HG03108 (cell line): ENCODE measurements around the gene MYBBP1A.

Experiments
- ATAC-seq: cut with Tn5 transposase; IDR thresholded peaks from one replicate; pipeline ENCODE4 v1.9.1; 2021; ENCODE audit warnings: moderate library complexity; ENCODE audit not compliant: unreplicated experiment

The MYBBP1A gene

DNA sequence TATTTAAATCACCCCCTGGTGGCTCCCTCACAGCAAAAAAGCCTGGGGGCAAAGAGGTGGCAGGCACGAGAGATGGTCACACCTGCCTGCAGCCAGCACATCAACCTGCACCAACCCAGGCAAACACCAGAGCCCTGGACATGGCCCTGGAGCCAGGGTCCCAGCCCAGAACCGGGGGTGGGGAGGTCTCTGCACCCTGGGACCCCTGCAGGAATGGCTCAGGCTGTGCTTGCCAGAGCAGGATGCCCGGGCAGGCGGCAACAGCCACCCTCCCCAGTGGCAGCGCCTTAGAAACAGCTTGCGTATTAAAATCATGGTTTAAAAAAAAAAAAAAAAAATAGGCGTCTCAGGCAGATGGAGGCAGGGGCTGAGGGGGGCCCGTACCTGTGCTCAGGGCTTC, 16.2 kb downstream of the MYBBP1A start:
- no peak for ATAC-seq

DNA sequence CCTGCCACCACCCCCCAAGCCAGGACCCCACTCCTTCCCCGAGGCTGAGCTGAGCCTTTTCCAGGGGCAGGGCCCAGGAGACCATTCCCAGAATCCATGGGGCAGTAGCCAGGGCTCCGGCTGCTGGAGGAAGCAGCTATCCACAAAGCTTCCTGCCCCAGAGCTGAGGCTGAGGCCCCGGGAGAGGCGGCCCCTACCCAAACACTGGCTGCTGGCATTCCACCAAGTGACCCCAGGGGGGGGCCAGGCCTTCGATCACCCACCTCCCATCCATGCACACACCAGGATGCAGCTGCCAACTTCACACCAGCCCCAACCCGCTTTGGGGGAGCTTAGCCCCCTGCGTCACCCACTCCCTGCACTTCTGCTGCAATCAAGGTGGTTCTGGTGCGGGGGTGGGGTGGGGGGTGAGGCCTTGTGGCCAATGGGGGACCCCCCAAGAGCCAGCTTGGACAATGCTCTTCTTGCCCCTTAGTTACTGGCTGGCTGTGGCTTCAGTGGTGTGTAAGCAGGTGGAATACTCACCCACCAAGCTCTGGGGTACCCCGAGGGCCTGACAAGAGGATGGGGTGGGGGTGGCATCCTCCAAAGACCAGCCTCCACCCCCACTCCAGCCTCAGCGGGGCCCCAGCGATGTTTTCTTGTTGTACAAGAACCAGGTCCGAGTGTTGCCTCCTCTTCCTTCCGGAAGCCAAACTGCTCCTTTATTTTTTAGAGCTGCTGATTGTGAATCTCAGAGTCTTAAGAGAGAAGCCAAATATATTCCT, 16.8 kb downstream of the MYBBP1A start:
- ATAC-seq = no peak

DNA sequence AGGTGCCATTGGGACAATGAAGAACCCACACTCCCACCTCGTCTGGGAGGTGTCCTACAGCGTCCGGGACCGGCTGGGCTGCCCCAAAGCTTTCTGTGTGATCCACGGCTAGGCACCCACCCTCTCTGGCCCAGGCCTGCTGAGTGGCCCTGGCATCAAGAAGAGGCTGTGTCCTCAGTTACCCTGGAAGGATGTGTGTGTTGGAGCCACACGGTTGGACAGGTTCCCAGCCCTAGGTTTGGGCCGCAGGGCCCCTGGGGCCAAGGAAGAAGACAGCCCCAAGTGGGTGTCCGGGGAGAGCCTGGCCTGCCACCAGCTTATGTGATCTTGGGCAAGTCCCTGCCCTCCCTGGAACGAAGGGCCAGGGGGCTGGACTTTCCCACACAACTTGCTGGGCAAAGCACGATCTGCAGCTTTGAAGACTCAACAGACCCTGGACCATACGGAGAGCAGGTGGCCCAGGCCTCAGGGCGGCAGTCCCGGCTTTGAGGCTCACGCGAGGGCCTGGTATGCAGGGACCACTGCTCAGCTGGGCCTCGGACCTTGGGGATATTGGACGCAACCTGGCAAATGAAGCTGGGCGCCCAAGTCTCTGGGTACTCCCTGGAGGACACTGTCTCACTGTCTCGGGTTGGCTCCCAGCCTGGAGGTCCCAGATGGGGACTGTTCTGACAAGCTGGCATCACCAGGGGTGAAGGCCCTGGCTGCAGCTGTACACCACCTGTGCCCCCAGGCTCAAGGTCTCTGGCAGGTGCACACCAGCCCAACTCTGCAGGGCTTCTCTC, 17.5 kb downstream of the MYBBP1A start:
- no peak for ATAC-seq

DNA sequence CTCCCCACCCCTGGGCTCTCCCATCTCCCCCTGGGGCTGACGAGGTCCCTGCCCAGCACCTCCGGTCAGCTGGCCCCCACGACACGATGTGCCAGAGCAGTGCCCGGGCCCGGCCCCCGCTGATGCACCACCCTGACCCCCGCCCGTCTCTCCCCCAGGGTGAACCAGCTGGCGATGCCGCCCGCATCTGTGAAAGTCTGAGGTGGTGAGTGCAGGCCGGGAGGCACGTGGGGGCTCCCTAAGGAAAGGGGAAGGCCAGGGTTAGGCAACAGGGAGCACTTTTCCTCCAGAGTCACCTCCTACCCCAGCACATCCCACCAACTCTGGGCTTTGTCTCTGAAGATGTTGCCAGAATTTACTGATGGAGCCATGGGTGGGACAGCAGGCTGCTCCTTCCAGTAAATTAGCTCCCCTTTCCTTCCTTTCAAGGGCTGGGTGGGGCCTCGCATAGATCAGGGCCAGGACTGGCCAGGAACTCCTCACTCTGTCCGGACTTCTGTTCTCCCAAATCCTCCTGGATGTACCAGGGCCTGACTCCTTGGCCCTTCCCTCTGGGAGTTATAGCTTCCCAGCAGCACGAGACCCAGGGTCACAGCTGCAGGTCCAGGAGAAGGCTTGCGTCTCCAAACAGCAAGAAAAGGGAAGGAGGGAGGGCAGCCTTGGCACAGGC, 18.3 kb downstream of the MYBBP1A start:
- ATAC-seq = no peak

DNA sequence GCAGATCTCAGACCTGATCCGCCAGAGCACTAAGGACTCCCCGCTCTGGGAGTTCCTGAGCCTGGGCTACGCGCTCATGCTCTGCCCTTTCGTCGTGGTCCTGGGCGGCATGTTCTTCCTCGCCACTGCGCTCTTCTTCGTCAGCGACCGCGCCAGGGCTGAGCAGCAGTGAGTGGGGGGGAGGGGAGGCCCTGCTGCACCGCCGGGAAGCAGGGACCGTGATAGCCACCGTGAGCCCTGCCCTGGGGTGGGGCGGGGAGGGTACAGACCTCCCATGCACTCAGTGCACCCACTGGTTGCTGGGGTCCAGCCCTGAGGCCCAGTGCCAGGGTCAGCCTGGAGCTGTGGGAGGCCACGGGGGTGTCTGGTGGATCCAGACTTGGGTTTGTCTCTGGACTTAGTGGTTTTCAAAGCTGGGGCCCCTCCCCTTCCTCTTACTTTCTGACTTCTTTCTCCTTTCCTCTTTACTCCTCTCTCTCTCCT, 18.9 kb downstream of the MYBBP1A start:
- ATAC-seq = no peak

DNA sequence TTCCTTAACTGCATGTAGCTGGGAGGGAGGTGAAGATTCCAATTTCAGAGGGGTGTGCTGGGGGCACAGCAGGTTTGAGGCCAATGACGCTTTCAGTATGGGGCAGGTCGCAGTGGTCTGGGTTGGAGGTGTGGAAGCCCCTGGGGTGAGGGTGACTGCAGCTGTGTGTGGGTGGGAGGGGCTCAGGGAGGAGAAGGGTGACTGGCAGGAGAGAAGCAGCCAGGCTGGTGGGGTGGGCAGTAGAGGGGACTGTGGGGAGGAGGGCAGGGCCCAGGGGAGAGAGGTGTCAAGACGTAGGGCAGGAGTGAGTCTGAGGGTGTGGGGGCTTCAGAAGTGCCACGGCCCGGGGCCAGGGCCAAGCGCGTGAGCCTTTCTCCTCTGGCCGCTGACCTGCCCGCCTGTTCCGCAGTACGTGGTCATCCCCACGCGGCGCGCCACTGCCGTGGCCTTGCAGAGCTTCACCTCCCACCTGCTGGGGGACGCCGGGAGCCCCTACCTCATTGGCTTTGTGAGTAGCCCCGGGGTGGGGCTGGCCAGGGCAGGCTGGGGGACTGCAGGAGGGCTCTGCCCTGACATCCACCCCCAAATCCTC, 19.4 kb downstream of the MYBBP1A start:
- ATAC-seq = no peak

DNA sequence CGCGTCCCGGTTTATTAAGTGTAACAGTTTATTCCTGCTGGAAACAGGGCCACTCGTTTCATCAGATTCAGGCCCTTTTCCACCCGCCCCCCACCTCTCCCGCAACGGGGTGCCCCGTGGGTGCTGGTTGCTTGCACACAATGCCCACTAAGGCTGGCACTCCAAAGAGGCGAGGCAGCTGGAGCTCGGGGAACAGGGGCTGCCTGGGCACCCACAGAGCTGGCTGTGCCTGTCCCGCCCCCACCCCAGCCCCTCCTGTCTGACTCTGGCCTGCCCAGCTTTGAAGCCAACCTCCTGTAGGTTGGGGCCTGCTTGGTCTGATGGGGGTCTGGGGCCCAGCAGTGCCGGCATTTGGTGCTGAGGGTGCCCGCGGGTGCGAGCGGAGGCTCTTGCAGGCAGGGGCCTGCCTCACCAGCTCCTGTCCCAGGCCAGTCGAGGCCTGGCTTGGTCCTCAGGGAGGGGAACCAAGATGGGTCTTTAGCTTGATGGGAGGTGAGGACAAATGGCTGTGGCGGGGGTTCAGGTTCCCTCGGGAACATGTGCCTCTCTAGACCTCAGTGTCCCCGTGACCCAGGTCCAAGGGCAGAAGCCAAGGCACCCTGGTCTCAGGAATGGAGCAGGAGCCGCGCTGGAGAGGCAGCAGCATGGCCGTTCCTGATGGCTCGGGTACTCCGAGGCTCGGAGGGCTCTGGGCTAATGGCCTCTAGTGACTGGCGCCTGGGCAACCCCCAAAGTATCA, 20.1 kb downstream of the MYBBP1A start:
- ATAC-seq = no peak

DNA sequence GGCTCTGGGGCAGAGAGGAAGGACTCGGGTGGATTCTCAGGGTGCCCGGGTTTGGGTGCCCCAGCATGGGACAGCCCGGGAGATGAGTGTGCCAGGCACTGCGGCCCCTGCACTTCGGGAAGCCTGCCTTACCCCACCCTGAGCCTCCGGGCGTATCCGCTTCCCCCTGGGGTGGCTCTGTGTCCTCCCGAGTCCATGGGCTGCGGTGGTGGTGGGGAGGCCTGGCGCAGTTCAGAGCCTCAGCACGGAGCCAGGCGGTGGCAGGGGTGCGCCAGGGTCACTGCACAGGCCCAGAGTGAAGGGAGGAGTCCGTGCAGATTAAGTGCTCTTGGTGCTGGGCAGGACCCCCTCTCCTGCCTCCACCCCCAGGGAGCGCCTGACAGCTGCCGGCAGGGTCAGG, 20.7 kb downstream of the MYBBP1A start:
- ATAC-seq = no peak

DNA sequence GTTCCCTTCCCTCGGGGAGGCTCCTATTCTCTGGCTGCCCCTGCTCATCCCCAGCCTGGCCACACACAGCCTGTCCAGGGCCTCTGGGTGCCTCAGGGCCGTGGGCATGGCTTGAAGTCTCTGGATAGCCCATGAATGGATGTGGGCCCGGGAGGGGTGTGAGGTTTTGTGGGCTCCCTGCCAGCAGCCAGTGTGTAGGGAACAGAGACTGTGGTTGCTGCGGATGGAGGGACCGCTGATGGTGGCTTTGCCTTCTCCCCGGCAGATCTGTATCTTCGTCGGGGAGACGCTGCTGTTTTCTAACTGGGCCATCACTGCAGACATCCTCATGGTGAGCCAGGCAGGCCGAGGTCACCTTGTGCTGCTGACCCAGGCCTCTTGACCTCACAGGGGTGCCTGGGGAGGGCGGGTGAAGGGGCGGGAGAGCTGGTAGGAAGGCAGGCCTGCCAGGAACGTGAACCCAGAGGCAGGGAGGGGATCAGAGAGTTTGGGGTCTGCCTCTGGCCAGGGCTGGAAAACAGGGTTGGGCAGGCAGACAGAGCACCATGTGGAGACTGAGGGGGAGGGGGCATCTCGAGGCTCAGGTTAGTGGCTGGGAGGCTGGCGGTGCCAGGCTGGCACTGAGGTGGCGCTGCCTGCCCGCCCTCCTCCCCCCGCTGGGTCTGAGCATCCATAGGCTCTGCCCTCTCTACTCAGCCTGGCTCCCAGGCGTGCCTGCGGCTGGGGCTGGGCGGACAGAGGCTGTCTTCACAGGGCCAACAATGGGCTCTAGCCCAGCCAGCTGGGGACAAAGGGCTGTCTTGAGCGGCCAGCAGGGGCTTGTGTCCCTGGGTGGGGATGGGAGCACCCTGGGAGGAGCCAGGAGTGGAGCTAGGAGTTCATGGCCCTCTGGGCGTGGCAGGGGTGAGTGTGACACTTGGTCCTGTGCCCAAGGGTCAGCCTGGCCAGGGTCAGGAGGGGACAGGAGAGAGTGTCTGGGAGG, 21.4 kb downstream of the MYBBP1A start:
- no peak for ATAC-seq

DNA sequence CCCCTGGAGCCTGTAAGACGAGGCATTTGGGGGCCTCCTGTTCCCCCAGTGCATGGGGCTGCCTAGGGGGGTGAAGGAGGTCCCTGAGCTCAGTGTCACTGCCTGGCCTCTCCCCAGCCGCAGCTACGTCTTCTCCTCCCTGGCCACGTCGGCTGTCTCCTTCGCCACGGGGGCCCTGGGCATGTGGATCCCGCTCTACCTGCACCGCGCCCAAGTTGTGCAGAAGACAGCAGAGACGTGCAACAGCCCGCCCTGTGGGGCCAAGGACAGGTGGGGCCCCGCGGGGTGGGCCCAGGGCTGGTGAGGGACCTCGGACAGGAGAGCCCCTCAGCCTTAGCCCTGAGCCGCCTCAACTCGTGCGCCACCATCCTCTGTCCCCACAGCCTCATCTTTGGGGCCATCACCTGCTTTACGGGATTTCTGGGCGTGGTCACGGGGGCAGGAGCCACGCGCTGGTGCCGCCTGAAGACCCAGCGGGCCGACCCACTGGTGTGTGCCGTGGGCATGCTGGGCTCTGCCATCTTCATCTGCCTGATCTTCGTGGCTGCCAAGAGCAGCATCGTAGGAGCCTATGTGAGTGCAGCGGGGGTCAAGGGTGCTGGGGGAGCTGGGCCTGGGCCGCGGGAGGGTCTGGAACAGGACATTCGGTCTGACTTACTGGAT, 22.2 kb downstream of the MYBBP1A start:
- no peak for ATAC-seq

DNA sequence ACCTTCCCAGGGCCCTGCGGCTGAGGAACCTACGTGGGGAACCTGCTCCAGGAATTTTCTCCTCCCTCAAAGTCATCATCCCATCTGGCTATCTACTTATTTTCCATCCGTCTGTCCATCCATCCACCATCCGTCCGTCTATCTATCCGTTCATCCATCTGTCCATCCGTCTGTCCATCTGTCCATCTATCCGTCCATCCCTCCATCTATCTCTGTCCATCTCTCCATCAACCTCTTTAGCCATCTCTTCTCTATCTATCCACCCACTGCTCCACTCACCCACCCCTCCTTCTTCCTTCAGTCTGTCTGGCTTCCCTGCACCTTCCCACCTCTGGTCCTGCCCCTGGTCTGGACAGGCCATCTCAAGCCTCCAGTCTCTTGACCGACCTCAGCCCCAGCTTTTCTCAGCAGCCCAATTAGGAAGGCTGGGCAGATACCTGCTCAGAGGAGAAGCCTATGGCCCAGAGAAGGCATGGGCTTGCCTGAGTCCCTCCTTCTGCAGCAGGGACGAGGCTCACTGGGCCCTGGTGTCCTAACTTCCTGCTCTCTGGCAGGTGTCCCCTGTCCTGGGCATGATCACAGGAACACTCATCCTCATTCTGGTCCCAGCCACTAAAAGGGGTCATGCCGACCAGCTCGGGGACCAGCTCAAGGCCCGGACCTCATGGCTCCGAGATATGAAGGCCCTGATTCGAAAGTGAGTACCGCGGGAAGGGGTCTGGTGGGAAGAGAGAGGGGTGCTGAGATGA, 23.0 kb downstream of the MYBBP1A start:
- no peak for ATAC-seq

DNA sequence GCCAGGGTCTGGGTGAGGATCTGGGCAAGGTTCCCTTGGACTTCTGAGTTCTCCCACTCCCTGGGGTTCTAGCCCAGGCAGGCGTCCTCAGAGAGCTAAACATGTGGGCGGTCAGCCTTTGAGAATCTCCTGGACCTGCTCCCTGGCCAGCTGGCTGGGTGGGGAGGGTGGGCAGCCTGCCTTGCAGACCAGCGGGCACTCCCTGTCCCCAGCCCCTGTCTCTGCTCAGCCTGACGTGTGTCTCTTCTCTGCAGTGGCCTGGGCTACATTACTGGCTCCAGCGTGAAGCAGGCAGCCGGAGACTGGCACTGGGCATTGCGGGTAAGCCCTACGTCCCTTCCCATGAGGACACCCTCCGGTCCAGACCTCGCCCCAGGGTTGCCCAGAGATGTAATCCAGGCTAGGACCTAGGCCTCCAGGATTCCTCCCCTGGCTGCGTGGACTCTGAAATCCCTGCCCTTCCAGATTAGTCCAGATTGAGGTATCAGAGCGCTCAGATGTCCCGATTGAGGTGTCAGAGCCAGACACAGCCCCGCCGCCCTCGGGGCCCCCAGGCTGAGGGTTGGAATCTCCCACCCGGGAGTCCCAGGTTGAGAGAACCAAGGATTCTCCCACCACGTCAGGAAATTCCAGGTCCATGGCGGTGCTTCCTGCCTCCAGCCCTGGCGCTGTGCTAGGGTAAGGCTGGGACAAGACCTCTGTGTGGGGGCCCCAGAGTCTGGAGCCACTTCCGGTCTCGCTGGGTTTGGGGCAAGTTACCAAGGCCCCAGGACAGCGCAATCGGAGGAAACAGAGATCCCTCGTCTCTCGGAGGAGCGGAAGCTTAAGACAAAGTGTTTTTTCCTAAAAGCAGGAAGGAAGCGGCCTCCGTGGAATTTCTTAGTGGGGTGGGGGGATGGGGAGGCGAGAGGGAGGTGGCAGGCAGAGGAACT, 24.1 kb downstream of the MYBBP1A start:
- ATAC-seq = no peak

DNA sequence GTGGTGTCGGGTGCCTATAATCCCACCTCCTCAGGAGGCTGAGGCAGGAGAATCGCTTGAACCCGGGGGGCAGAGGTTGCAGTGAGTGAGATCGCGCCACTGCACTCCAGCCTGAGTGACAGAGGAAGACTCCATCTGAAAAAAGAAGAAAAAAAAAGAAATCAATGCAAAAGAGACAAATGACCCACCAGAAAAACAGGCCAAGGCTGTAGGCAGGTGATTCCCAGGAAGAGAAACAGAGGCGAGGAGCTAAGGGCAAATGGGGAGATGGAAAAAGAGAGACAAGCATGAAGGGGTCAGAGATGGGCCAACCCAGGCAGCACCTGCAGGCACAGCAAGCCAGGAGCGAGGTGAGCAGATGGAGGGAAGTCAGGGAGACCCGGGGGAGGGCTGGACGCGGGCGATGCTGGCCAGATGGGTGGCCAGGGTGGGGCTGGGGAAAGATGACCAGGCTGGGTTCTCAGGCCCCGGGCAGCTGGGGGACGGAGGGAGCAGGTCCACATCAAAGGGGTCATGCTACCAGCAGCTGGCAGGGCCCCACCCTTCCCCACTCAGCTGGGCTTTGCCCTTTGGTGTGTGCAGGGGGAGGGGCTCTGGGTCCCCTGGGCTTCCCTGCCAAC, 25.5 kb downstream of the MYBBP1A start:
- no peak for ATAC-seq

DNA sequence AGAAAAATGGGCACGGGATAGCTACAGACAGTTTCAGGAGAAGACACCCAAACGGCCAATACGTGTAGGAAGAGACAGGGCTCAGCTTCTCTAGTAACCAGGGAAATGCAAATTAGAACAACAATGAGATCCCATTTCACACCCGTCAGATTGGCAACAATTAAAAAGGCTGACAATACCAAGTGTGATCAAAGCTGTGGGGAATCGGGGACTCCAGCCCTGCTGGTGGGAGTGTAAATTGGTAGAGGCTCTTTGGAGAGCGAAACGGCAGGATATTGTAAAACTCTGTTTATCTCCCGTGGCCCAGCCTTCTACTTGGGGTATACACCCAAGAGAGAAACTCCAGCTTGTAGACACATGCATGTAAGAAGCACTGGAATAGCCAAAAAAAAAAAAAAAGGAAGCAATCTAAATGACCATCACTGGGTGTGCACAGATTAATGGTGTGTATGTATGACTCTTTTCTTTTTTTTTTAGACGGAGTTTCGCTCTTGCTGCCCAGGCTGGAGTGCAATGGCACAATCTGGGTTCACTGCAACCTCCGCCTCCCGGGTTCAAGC, 27.5 kb downstream of the MYBBP1A start:
- no peak for ATAC-seq

DNA sequence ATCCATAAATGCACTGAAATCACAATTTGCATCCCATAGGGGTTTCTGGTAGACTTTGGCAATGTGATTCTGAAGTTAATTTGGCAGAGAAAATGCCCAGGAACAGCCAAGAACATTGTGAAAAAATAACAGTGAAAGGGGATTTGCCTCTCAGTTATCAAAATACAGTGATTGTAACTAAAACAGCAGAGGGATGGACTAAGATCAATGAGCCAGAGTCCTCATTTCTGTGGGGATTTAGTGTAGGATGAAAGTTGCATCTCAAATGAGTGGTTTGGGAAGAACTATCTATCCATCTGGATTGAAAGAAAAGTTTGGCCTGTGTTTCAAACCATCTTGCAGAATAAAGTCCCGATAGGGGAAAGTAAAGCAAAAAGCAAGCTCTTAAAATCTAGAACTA, 28.1 kb downstream of the MYBBP1A start:
- no peak for ATAC-seq

DNA sequence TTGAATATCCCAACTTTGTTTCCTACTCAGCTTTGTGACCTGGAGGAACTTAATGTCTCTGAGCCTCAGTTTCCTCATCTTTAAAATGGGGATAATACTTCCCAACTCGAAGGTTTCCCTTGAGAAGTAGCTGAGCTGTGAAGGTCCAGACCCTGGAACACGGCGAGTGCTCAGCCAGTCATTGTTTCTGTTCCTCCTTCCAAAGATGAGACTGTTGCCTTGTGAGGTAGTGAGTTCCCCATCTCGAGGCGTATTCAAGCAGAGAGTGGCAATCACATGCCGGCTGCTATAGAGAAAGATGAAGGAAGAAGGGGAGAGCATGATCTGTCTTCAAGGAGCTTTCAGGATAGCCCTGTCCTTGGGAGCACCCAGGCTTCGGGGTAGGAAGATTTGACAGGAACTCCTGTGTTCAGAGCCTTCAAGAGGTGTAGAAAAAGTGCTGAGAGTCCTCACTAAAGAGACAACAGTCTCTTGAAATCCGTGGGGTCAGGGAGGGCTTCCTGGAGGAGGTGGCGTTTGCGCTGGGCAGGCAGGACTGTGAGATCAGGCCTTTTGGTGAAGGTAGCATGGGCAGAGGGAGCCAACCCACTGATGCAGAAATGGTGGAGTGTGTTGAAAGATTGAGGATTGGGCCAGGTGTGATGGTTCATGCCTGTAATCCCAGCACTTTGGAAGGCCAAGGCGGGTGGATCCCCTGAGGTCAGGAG, 29.3 kb downstream of the MYBBP1A start:
- no peak for ATAC-seq
